Fibroblast of gingiva (primary cell): Measurements from ENCODE around the gene CFAP99.

Source experiments
- DNase-seq: peaks from one replicate; pipeline ENCODE4 v3.0.0-alpha.2; 2011; ENCODE audit warnings: low read depth

Gene CFAP99

DNA sequence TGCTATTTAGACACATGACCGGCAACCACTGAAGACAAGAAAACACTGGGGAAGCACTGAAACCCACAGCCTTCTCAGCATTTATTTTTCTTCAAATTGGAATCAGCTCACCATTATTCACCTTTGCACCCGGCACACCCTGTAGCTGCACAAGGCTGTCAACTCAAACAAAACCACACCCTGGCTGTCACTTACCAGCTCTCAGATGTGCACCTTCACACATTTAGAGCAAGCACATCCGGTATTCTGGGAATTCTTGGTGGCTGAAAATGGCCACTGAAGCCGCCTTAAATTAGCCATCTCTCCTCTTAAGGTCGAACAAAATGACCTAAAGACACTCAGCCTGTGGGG is 6.2 kb upstream of the CFAP99 start:
- no peak for DNase-seq

DNA sequence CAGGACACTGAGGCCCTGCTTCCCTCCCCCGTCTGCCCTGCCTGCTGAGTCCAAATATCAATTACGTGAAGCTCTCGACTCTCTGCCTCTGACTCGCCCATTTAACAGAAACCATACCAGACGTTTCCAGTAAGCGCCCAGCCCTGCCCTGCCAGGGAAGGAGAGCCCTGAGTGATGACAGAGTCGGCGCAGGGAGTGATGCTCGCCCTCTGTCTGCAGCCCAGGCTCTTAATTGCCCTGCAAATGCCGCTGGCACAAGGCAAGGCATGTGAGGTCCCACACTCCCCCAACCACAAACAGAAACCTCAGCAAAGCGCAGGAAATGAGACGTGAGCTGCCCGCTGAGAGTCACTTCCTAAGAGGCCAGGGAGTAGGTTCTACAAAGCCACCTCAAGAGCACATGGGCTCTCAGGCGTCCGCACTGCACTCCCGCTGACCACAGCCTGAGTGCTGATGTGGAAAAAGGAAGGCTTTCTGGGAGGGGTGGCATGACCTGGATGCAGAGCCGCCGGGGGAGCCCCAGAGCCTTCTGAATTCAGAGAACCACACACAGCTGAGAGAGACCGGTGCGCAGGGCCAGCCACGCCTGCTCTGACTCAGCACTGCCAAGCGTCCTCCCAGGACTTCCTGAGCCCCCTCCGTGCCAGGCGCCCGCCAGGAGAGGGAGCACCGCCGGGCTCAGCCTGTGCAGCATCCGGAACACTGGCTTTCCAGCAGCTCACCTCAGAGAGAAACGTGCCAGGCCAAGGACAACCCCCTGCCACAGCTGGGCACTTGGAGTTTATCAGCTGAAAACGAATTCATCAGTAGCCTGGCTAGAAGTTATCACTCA is 5.7 kb upstream of the CFAP99 start:
- DNase-seq: peak; percentile 80

DNA sequence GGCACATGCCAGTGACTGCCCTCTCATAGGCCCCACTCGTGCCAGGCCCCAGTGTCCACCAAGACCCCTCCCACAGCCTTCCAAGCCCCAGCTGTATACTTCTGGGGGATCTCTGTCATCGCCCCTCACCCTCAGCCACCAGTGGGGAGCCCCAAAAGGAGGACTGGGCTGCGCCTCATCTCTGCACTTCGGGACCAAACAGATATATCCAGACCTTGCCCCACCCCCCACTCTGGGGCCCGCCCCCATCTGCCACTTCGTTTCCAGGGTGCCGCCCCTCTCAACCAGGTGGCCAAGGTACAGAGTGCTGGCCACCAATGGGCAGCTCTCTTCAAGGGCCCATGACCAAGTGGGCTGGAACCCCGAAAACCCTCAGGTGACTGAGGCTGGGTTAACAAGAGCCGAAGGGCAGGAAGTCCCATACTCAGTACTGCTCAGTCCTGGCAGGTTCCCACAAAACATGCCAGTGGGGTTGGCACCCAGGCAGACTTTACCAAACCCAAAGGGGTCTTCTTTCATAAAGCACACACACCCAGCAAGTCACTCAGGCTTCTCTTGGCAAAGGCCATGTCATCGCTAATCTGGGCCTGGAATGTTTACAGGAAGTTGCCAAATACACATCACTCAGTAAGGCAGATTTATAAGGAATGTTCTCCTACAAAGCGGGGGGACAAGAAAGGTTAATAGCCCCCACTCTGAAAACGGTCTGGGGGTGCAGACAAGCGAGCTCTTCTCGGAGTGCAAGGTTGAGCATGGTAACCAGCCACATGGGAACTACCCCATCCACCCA is 4.7 kb upstream of the CFAP99 start:
- no peak for DNase-seq

DNA sequence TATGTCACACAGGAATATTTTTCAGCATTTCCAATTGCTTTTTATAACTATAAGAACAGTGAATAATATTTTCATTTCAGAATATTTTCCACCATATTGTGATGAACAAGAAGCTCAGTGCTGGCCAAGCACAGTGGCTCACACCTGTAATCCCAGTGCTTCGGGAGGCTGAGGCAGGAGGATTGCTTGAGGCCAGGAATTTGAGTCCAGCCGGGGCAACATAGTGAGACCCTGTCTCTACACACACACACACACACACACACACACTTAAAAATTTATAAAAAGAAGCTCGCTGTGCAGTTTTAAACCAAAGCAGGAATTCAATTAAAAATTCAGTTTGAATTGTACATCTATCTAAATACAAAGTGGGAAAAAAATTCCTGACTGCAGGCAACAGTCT is 3.5 kb upstream of the CFAP99 start:
- no peak for DNase-seq

DNA sequence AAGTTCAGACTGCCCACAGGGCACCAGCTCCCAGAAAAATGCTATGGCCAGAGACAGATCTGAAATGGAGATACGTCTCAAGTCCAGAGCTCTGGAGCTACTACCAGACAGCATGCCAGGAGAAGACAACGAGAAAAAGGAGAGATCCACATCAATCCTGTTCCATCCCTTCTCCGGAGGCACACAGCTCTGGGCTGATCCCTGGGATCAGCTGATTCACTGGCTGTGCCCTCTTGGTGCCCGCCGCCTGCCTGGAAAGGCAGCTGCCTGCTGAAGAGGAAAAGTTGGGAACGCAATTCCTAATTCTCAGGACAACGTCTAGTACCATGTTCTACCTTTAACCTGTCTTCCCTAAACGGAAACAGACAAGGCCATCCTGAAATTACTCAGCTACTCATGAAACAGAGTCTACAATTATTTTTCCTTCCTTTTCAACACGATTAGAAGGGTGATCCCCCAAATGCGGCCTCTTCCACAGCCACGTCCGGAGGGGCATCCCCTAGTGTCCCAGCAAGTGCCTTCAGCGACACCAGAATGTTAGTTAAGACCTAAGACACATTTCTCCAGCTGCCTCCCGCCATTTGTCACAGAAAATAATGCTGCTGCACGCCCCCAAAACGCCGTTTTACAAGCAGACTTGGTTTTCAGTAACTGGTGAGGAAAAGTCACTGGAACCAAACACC is 2.7 kb upstream of the CFAP99 start:
- DNase-seq: no peak

DNA sequence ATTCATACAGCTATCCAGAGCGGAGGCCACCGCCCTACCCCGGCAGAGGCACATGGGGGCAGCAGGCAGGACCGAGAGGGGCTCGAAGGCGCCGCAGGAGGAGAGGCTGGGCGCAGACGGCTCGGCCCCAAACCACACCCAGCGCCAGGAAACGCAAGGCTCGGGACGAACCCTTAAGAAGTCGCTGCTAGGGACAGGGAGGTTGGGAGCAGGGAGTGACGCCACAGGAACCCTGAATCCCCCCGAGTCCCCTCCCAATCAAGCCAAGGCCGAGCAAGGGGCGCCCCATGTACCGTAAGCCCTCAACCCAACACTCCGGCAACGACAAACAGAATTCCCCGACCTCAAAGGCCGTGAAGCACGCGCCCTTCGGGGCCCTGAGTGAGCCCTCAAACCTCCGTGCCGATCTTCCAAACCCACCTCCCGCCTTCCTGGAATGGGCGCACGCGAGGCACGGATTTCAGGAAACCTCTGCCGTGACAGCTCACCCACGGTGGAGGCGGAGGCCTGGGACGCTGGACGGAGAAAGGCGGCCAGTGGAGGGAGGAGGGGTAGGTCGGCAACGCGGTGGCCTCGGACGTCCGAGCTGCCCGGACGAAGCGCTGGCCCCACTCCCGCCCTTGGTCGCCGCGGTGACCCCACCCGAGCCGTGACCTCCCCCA is 2.1 kb upstream of the CFAP99 start:
- no peak for DNase-seq

DNA sequence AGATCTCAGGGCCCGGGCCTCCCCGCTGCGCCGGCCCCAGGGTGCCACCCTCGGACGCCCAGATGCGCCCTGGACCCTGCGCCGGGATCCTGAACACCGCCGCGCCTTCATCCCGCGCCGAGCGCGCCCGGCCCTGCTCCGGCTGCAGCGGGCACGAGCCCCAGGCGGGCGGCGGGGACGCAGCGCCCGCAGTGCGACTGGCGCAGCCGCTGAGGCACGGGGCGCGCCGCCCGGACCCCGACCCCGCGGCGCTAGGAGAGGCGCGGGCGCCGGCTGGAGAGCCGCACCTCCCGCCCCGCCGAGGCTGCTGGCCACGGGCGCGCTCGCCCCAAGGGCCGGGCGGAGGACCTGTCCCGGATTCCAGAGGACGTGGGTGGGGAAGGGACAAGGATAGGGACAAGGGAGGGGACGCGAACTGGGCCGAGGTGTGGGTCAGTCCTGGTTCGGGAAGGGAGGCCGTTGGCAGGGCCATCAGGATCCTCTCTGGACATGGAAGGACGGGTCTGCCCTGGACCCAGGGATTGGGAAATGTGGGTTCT is 1.5 kb upstream of the CFAP99 start:
- DNase-seq: no peak

DNA sequence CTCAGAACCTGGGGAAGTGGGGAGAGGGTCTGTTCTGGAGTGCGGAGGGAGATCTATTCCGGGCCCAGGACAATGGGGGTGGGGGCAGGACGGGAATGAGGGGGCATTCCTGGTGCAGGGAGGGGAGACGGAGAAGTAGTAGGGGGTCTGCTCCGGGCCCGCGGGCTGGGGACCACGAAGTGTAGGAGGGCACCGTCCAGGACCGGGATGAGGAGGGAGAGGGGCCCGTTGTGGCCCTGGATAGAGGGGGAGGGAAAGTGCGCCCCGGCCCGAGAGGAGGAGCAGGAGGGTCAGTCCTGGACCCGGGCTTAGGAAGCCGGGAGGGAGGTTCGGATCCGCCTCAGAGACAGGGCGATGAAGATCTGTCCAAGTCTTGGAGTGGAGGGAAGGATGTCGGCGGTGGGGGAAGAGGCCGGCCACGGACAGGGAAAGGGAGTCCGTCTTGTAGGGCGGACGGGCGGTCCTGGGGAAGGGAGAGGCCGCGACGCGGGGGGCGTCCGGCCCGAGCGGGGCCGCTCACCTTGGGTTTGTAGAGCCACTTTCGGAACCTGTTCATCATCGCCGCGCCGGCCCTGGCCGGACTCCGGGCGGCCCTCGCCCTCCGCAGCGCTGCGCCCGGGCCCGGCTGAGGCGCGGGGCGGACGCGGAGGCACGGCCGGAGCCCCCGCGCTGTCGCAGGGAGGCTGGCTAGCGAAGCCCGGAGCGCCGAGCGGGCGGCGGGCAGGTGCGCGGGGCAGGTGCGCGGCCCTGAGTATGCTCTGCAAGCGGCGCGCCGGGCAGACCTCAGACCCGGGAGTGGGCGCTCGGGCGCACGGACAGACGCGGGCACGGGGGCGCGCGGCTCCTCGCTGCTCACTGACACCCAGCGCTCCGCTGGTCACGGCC is 748 bp upstream of the CFAP99 start, which contains the start of gene ZFYVE28:
ZFYVE28 (minus strand) TSS at position 881 of the 885 bp plus-strand sequence; CDS start at position 559, 322 bp downstream.
- no peak for DNase-seq

DNA sequence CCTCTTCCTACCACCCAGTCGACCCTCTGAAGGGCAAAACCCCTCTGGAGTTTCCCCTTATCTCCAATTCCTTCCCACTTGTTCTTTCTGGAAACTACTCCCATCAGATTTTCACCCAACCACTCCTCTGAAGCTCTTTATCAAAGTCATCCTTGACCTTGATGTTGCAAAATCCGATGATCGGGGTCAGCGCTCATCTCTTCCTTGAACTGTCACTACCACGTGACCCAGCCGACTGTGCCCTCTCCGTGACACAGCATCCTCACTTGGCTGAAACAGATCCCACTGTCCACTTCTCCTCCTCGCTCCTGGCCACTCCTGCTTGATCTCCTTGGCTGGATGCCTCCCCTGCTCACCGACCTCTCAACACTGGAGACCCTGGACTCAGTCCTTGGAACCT is 1.1 kb downstream of the CFAP99 start:
- DNase-seq: no peak

DNA sequence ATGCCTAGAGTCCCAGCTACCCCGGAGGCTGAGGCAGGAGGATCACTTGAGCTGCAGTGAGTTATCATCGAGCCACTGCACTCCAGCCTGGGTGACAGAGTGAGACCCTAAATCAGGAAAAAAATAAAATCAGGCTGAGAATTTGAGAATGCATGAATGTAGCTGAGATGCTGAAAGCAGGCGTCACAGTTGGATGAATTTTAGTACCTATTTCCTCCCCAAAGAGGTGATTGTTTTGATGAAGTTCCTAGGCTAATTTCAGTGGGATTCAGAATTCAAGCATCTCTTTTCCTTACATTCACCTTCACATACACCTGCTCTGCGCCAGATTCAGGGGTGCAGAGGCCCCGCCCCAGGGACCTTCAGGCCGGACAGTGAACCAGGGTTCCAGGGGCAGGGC is 3.2 kb downstream of the CFAP99 start:
- DNase-seq: no peak

DNA sequence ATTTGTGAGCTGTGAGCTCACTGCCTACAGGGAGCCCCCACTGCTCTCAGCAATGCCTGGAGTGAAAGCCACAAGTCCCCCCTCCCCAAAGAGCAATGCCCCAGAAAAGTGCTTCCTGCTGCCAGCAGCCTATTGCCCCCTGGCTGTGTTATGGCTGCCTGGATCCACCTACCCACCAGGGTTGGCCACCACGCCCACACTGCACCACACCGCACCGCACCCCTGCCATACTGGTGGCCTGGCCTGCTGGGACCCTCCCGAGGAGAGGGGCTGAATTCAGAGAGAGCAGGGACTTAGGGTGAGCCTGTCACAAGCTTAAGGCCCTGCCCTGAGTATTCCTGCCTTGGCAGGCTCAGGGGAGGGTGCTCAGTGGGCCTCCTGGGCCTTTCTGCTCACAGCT is 4.3 kb downstream of the CFAP99 start:
- DNase-seq: no peak

DNA sequence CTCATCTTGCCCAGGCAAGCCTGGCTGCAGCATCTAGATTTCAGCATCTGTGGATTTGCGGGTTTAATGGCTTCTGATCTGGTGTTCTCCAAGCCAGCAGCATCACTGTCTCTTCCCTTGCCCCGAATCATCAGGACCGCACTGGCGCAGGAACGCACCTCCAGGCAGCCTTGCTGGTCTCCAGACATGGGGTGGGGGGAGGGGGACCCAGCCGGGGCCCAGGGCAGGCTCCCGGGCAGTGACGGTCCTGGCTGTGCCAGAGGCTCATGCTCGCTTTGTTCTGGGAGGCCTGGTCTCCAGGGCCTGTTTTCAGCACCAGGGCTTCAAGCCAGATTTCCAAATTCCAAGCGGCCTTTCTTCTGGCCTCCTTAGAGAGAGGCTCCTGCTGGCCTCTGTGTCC is 4.9 kb downstream of the CFAP99 start:
- DNase-seq: no peak

DNA sequence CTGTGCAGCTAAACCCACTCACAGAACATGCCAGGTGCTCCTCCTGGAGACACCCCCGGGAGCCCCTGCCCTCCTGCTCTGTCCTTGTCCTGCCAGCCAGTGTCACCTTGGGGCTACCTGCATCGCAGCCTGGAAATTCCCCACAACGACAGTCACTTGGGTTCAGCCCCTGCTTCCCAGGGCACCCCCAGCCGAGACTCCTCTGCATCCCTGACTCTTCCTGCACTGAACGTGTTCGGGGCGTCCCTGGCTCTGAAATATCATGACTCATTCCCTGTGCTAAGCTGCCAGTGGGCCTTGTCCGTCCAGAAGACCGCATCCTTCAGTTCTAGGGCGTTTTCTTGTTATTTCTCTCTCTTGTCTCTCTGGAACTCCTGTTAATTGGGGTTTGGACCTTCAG is 5.8 kb downstream of the CFAP99 start:
- no peak for DNase-seq

DNA sequence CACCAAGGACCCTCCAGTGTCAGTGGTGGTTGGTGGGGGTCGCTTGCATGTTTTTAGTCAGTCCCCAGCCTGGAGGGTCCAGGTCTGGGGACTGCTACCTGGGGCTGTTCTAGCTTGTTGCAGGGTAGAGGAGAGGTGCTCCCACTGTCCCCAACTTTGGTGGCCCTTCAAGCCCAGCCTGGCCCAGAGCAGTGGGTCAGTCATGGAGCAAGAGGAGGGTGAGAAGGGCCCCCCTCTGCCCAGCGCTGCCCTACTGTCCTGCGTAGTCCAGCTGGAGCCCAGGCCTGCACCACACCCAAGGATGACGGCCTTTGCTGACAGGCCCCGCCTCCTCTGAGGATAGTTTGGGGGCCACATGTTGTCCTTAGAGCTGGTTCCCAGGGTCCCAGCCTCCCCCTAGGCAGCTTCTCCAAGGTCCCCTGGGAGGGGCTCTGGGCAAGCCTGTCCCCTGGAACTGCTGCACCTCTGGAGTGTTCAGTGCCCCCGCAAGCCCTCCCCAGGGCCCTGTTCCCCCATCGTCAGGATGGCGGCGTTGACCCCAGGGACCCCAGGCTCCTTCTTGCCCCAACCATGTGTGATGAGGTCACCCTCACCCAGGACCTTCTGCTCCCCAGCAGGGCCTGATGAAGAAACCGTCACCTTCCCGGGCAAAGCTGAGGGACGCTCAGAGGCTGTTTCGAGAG is 6.8 kb downstream of the CFAP99 start:
- no peak for DNase-seq

DNA sequence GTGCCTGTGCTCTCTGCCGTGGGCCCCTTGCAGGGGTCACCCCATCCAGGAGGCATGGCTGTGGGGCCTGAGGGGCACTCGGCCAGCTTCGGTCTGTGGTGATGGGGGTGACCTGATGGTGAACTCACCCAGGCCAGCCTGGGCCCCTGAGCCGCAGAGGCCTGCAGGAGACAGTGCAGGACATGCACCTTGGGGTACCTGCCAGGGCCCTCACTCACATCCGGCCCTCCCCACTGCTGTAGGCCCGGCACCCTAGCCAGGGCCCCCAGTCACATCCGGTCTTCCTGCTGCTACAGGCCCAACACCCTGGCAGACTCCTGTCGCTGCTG is 7.3 kb downstream of the CFAP99 start:
- no peak for DNase-seq

DNA sequence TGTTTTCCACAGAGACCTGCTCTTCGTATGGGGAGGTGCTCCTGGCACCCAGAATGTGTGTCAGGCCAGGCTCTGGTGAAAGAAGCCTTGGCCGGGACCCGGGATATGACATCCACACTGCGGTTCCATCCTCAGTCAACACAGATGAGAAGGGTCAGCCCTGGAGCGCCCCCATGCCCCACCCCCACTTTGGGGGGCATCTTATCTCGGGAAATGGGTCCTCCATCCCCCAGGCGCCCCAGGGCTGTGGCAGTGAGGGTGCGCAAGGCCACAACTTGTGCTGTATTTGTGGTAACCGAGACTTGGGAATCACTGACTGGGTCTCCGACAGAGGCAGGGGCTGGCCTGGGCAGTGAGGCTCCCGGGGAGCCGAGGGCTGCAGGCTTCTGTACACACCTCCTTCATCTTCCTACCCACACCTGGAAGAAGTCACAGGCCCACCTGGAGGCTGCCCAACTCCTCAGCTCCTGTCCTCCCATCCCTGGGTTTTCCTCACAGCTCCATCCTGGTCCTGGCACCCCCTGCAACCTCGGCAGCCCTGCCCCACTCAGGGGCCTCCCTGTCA is 8.0 kb downstream of the CFAP99 start:
- no peak for DNase-seq

DNA sequence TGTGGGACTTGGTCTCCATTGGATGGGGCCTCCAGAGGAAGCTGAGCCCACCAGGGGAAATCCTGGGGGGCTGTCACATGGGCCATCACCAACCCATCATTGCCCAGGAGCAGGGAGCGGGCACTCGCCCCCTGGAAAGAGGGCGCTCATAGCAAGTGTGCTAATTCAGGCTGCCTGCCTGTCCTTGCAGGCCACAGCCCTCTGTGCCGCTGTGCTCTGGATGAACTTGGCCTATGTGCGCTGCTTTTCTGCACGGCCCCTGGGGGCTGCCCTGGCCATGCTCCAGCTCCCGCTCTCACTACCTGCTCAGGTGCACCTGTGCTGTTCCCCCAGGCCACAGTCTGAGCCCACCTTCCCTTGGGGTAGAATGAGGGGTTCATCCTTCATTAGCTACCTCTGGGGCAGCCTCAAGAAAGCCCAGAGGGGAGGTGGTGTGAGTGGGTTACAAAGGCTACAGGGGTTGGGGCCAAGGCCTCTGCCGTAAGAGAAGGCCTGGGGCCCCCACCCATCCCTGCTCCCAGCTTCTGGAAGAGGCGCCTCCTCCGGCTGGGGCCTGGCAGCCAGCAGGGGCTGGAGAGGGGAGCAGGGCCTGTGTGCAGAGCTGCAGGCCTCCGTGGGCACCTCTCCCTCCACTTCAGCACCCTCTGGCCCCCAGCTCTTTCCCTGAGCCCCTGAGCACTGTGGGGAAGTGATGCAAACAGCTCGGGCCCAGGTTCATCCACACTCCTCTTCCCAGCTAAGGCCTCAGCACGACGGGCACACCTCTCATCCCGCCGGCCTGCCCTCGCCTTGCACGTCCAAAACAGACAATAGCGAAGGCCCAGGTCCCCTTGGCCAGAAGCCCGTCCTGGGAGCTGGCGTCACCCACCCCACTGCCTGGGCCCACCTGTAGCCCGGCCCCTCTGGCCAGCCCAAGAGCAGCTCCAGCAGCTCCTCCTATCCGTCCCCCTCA is 8.9 kb downstream of the CFAP99 start:
- no peak for DNase-seq

DNA sequence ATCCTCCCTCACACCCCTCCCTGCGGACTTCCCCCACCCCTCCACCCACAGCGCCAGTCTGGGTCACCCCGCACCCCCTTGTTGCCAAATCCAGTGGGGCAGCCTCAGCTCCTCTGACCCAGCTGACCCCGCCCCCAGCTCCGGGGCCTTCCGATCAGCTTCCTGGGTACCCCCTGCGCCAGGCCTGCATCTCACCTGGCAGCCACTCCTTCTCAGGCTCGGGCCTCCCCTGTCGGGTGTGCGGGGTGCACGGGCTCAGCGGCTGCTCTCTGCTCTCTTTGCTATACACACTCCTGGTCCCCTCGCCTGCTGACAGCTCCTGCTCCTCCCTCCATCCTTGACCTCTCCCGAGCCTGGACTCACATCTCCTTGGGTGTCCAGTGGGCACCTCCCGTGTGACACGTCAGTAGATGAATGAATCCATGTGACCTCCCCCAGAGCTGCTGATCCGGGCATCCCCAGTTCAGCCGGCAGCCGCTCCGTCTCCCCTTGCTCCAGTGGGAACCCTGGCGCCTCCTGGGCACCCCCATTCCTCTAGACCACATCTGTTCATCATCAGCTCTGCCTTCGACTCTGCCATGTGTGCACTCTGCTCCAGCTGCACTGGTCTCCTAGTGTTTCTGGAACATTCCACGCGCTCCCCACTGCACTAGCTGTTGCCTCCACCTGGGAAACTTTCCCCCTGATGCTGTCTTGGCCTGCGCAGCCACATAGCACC is 9.9 kb downstream of the CFAP99 start:
- no peak for DNase-seq
